GM23248 (cell line): Measurements from ENCODE around the gene RASL12. TPM values are rescaled to one million over a fixed set of nuclear protein-coding genes. Genes with fewer than 3 reads are reported as not detected.

Experiments used
- DNase-seq: peaks from one replicate; pipeline ENCODE4 v3.0.0-alpha.2; 2015
- H2AFZ ChIP-seq: fragments of 200-600 bp; sonication (generic); 2 replicates; pipeline ENCODE4 v1.6.1; 2016; ENCODE audit warnings: antibody characterized with exemption
- H3F3A ChIP-seq: fragments of 200-600 bp; sonication (generic); 2 replicates; pipeline ENCODE4 v1.6.1; 2016; ENCODE audit warnings: mild to moderate bottlenecking, antibody characterized with exemption, mixed run types; ENCODE audit not compliant: insufficient read depth
- H3K27ac ChIP-seq: fragments of 200-600 bp; sonication (generic); 2 replicates; pipeline ENCODE4 v1.5.1; 2016; ENCODE audit warnings: mild to moderate bottlenecking
- H3K27me3 ChIP-seq: fragments of 200-600 bp; sonication (generic); replicated peaks from 2 replicates; pipeline ENCODE4 v1.6.1; 2016; ENCODE audit warnings: mild to moderate bottlenecking; ENCODE audit not compliant: insufficient read depth
- H3K36me3 ChIP-seq: fragments of 200-600 bp; sonication (generic); 2 replicates; pipeline ENCODE4 v1.6.1; 2016; ENCODE audit warnings: low read depth, mild to moderate bottlenecking
- H3K4me1 ChIP-seq: fragments of 200-600 bp; sonication (generic); 2 replicates; pipeline ENCODE4 v1.6.1; 2016; ENCODE audit warnings: mild to moderate bottlenecking; ENCODE audit not compliant: insufficient read depth
- H3K4me2 ChIP-seq: fragments of 200-600 bp; sonication (generic); one replicate; pipeline ENCODE4 v1.6.1; 2016; ENCODE audit warnings: mild to moderate bottlenecking; ENCODE audit not compliant: unreplicated experiment
- H3K4me3 ChIP-seq: fragments of 200-600 bp; sonication (generic); 2 replicates; pipeline ENCODE4 v1.5.1; 2016; ENCODE audit warnings: mild to moderate bottlenecking
- H3K79me2 ChIP-seq: fragments of 200-600 bp; sonication (generic); 2 replicates; pipeline ENCODE4 v1.6.1; 2016; ENCODE audit warnings: mild to moderate bottlenecking; ENCODE audit not compliant: insufficient read depth
- H3K9ac ChIP-seq: fragments of 200-600 bp; sonication (generic); 2 replicates; pipeline ENCODE4 v1.6.1; 2016; ENCODE audit warnings: mild to moderate bottlenecking
- H3K9me2 ChIP-seq: fragments of 200-600 bp; sonication (generic); 2 replicates; pipeline ENCODE4 v1.6.1; 2016; ENCODE audit warnings: mixed run types, mild to moderate bottlenecking, moderate library complexity; ENCODE audit not compliant: insufficient read depth
- H3K9me3 ChIP-seq: fragments of 200-600 bp; sonication (generic); one replicate; pipeline ENCODE4 v1.6.1; 2017; ENCODE audit warnings: low read depth
- H4K20me1 ChIP-seq: fragments of 200-600 bp; sonication (generic); 2 replicates; pipeline ENCODE4 v1.6.0; 2016; ENCODE audit not compliant: insufficient read depth
- EZH2 ChIP-seq: fragments of 200-600 bp; sonication (generic); IDR thresholded peaks from 2 replicates; pipeline ENCODE4 v1.6.1; 2018; ENCODE audit warnings: antibody characterized with exemption, mild to moderate bottlenecking; ENCODE audit not compliant: insufficient read depth, poor library complexity, severe bottlenecking
- EZH2phosphoT487 ChIP-seq: fragments of 200-600 bp; sonication (generic); IDR thresholded peaks from 2 replicates; pipeline ENCODE4 v1.6.1; 2018; ENCODE audit warnings: antibody characterized with exemption, moderate library complexity, mild to moderate bottlenecking, low read depth; ENCODE audit not compliant: insufficient read depth
- WGBS, 2 experiments: methylation state at CpG; one replicate each; pipeline ENCODE4 v1.1.6; 2015 to 2017; ENCODE audit warnings: low lambda C conversion rate in 2 of 2, low coverage in 1 of 2; ENCODE audit errors: missing lambda C conversion rate in 2 of 2; 5-methylcytosine and 5-hydroxymethylcytosine counted together
- in situ Hi-C: fragments of 300-500 bp; cut with MboI; formaldehyde crosslinking; loops from 2 replicates; pipeline ENCODE4 v1.15.0; 2020
- polyA plus RNA-seq: library from polyadenylated mRNA; unstranded; fragments of >200 nt; fragmentation: Nextera tagmentation; extraction: Ambion mirVana; gene quantifications from 2 replicates; pipeline ENCODE4 v1.2.1, GENCODE V29; 2016
- total RNA-seq: library from RNA; depleted of rRNA; stranded (reverse); fragments of >200 nt; shearing (Covaris generic); gene quantifications from 2 replicates; pipeline ENCODE4 v1.2.3, GENCODE V29; 2014

The RASL12 gene
- total and polyA plus RNA-seq, 2 experiments from 2014 or later, result not detected

DNA sequence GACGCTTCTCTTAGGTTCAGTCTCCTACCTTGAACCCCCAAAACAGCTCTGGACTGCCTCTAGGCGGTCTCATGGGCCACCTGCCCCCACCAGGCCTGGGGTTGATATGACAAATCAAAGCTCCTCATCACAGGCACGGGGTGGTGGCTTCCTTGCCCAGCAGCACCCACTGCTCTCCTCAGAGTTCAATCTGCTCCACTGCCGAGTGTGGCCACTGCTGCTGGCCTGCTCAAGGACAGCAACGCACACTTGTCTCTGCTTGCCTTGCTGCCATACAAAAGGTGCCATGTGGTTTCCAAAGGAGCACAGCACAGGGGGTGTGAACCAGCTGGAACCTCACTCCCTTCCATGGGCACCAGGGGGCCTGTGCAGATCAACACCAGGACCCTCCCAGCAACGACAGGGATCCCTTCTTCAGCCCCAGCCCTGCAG, 18.9 kb upstream of the RASL12 start:
- no peaks in the 10 kb centered on the region for H3K79me2 ChIP-seq
- no peaks in the 10 kb centered on the region for H4K20me1 ChIP-seq
- TF ChIP-seq EZH2phosphoT487 (no peak), EZH2 (no peak)
- no peaks in the 10 kb centered on the region for H3K9me2 ChIP-seq
- H3K4me2 ChIP-seq, result no peak overlapping the region
- H3K4me1 ChIP-seq, result no peaks in the 10 kb centered on the region
- H2AFZ ChIP-seq, result no peak overlapping the region
- no peak overlapping the region for H3K27ac ChIP-seq
- H3K36me3 ChIP-seq, result no peaks in the 10 kb centered on the region
- 0 out of 2 replicates have a peak, but pooled peaks cover 3% of the 10 kb centered on the region for H3K27me3 ChIP-seq
- H3K4me3 ChIP-seq, result no peak overlapping the region
- DNase-seq, result peak; percentile 24
- no peaks in the 10 kb centered on the region for H3K9me3 ChIP-seq
- no peak overlapping the region for H3K9ac ChIP-seq
- 68 to 71% methylated on average over 5 to 6 of the region's 6 CpGs for WGBS, 2 experiments
- in situ Hi-C loops, result no loop called here
- H3F3A ChIP-seq, result no peaks in the 10 kb centered on the region

DNA sequence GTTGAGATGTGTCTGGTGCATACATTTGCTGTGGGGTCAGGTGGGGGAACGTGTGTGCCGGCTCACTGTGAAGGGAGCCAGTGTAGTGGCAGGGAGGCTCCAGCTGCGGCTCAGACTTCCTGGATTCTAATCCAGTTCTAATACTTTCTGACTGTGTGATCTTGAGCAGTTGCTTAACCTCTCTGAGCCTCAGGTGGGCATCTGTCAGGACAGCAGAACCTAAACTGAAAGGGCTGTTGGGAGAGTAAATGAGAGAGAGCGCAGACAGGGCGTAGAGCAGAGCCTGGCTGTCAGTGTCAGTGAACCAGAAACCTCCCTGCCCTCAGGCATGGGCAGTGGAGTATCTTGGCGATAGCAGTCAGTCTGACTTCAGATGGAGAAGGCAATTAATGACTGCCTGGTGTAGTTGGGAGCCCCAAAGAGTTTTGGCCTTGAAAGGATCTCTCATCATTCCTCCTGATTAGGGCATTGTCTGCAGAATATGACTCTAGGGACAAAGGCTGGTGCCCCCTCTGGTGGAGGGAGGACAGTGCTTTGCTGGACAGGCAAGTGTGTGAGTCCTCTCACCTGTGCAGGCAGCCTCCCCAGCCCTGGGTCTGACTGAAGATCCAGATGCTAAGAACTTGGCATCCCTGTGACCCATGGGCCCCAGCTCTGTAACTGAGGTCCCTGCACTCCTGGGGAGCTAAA, 18.3 kb upstream of the RASL12 start:
- H3K4me3 ChIP-seq, result no peak overlapping the region
- DNase-seq, result peak; percentile 50
- no peak overlapping the region for H3K9ac ChIP-seq
- no peaks in the 10 kb centered on the region for H3K79me2 ChIP-seq
- H3K27ac ChIP-seq, result no peak overlapping the region
- no peak overlapping the region for H2AFZ ChIP-seq
- no peak overlapping the region for H3K4me2 ChIP-seq
- TF ChIP-seq EZH2phosphoT487 (no peak), EZH2 (no peak)
- no peaks in the 10 kb centered on the region for H3F3A ChIP-seq
- 0 out of 2 replicates have a peak, but pooled peaks cover 3% of the 10 kb centered on the region for H3K27me3 ChIP-seq
- in situ Hi-C loops, result no loop called here
- no peaks in the 10 kb centered on the region for H3K9me3 ChIP-seq
- H3K36me3 ChIP-seq, result no peaks in the 10 kb centered on the region
- H3K4me1 ChIP-seq, result no peaks in the 10 kb centered on the region
- WGBS, 2 experiments, result 83 to 85% methylated on average over 6 of the region's 6 CpGs
- no peaks in the 10 kb centered on the region for H3K9me2 ChIP-seq
- H4K20me1 ChIP-seq, result no peaks in the 10 kb centered on the region

DNA sequence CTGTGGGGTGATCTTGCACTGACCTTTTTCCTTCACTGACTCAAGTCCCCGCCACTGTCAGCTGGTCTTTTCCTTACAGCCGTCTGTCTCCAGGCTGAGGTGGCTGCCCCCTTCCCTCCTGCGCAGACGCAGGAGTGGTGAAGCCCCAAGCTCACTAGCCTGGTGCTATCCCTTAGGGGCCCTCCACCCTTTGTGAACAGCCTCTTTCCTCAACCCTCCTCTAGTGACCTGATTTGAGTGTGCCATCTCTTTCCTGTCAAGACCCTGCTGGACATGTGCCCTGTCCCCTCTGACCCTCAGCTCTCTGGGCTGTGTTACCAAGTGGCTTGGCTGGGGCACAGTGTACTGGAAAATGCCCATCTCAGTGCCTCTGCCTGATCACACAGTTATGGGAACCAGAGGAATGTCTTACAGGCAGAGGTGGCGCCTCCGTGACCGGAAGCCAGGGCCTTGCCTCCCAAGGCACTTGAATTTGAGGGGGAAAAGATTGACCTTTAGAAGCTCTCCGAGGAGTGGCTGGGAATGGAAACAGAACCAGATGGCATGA, 17.5 kb upstream of the RASL12 start:
- TF ChIP-seq EZH2phosphoT487, result no peak
- TF ChIP-seq EZH2, result no peak
- in situ Hi-C loops, result no loop called here

DNA sequence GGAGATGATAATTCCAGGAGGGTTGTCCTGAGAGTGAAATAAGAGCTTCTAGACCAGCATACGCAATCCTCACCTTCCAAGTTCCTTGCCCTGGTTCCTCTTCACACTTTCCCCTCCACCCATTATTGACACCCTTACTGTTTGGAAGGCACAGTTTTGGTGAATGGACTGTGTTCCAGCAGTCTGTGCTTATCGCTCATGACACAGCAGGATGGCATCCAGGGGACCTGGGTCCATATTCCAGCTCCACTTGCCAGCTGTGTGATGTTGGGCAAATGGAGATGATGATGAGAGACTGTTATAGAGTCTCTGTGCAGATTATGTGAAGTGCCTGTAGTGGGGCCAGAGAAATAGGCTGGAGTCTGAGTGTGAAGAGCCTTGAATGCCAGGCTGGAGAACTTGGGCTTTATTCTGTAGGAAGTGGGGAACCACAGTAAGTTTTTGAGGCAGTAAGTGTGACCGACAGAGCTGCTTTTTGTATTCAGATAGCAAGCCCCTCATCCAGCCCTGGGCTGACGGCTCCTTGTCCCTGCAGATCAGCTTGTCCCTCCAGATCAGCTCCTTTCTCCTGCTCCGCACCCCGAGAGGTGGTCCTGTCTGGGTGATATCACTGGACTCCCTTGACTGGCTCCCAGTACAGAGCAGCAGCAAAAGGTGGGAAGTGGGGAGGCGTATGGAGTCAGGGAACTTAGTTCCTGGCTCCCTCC, 16.9 kb upstream of the RASL12 start:
- Histone ChIP-seq H3K27ac (no peak overlapping the region), H3K27me3 (0 out of 2 replicates have a peak, but pooled peaks cover 3% of the 10 kb centered on the region), H3K4me1 (no peaks in the 10 kb centered on the region), H3K79me2 (no peaks in the 10 kb centered on the region), H4K20me1 (no peaks in the 10 kb centered on the region), H3K9ac (no peak overlapping the region), H3F3A (no peaks in the 10 kb centered on the region), H3K4me2 (no peak overlapping the region), H3K4me3 (no peak overlapping the region), H3K9me3 (no peaks in the 10 kb centered on the region), H3K36me3 (no peaks in the 10 kb centered on the region), H3K9me2 (no peaks in the 10 kb centered on the region), H2AFZ (no peak overlapping the region)
- no peak for DNase-seq
- in situ Hi-C loops, result no loop called here
- WGBS, 2 experiments, result 78 to 82% methylated on average over 7 of the region's 7 CpGs
- TF ChIP-seq EZH2, result no peak
- no peak for TF ChIP-seq EZH2phosphoT487

More for the DNA sequence above, 17.5 kb upstream of the RASL12 start:
- Histone ChIP-seq H3K4me2 (no peak overlapping the region), H3K27me3 (0 out of 2 replicates have a peak, but pooled peaks cover 3% of the 10 kb centered on the region), H3K9ac (no peak overlapping the region), H3F3A (no peaks in the 10 kb centered on the region), H3K27ac (no peak overlapping the region), H3K79me2 (no peaks in the 10 kb centered on the region), H3K4me1 (no peaks in the 10 kb centered on the region), H2AFZ (no peak overlapping the region), H3K9me3 (no peaks in the 10 kb centered on the region), H3K36me3 (no peaks in the 10 kb centered on the region), H4K20me1 (no peaks in the 10 kb centered on the region), H3K9me2 (no peaks in the 10 kb centered on the region), H3K4me3 (no peak overlapping the region)
- DNase-seq, result no peak
- 77 to 80% methylated on average over 8 of the region's 8 CpGs for WGBS, 2 experiments
